Neural cell (in vitro differentiated cells): ENCODE results near the gene PRELP.

Source experiments
- EP300 ChIP-seq: fragments of 450-650 bp; conservative IDR thresholded peaks from 2 replicates; pipeline ENCODE4 v1.6.1; 2014; ENCODE audit warnings: antibody characterized with exemption, mild to moderate bottlenecking, moderate library complexity; ENCODE audit not compliant: poor library complexity, severe bottlenecking
- EZH2 ChIP-seq: fragments of 200-600, 300-800 bp; shearing (Covaris generic), sonication (generic); IDR thresholded peaks from 2 replicates; pipeline ENCODE4 v1.6.1; 2014; ENCODE audit warnings: antibody characterized with exemption, low read length, borderline replicate concordance, mild to moderate bottlenecking; ENCODE audit not compliant: insufficient read depth, poor library complexity, severe bottlenecking
- POLR2AphosphoS5 ChIP-seq: IDR thresholded peaks from 2 replicates; pipeline ENCODE4 v1.6.1; 2012
- SMC3 ChIP-seq: fragments of 450-650 bp; conservative IDR thresholded peaks from 2 replicates; pipeline ENCODE4 v1.6.1; 2014; ENCODE audit warnings: antibody characterized with exemption, mild to moderate bottlenecking, moderate library complexity; ENCODE audit not compliant: poor library complexity
- TAF1 ChIP-seq: IDR thresholded peaks from 2 replicates; pipeline ENCODE4 v1.6.1; 2012; ENCODE audit warnings: low read depth
- TF ChIP-seq, protein P1 (sequence below): fragments of 450-650 bp; IDR thresholded peaks from 2 replicates; pipeline ENCODE4 v1.5.1; 2014; ENCODE audit warnings: antibody characterized with exemption, mild to moderate bottlenecking, moderate library complexity; ENCODE audit not compliant: poor library complexity, severe bottlenecking
- TF ChIP-seq, protein P2 (sequence below): IDR thresholded peaks from 2 replicates; pipeline ENCODE4 v1.6.1; 2012; ENCODE audit warnings: borderline replicate concordance

DNA sequence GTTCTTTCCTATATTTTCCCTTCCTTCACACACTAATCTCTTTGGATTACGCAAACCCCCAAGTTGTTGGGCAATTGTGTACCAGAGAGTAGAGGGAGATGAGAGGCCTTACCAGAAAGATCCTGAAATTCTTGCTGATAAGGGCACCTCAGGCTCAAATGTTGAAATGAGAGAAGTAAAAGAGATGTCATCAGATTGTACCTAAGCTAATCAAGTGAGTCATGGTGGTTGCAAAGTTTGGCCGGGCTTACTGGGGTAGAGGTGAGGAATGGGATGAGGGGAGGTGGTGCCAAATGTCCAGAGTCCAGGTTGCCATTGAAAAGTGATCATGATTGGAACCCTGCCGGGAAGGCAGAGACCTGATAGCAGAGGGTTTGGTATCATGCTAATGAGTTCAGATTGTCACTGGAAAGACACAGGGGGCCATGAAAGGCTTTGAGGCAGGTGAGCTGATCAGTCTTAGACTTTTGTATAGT, 61.4 kb downstream of the PRELP start:
- TF ChIP-seq, protein P1, sequence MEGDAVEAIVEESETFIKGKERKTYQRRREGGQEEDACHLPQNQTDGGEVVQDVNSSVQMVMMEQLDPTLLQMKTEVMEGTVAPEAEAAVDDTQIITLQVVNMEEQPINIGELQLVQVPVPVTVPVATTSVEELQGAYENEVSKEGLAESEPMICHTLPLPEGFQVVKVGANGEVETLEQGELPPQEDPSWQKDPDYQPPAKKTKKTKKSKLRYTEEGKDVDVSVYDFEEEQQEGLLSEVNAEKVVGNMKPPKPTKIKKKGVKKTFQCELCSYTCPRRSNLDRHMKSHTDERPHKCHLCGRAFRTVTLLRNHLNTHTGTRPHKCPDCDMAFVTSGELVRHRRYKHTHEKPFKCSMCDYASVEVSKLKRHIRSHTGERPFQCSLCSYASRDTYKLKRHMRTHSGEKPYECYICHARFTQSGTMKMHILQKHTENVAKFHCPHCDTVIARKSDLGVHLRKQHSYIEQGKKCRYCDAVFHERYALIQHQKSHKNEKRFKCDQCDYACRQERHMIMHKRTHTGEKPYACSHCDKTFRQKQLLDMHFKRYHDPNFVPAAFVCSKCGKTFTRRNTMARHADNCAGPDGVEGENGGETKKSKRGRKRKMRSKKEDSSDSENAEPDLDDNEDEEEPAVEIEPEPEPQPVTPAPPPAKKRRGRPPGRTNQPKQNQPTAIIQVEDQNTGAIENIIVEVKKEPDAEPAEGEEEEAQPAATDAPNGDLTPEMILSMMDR: no peak
- TF ChIP-seq TAF1 (no peak), SMC3 (no peak), EZH2 (no peak), EP300 (no peak), POLR2AphosphoS5 (no peak)
- TF ChIP-seq, protein P2, sequence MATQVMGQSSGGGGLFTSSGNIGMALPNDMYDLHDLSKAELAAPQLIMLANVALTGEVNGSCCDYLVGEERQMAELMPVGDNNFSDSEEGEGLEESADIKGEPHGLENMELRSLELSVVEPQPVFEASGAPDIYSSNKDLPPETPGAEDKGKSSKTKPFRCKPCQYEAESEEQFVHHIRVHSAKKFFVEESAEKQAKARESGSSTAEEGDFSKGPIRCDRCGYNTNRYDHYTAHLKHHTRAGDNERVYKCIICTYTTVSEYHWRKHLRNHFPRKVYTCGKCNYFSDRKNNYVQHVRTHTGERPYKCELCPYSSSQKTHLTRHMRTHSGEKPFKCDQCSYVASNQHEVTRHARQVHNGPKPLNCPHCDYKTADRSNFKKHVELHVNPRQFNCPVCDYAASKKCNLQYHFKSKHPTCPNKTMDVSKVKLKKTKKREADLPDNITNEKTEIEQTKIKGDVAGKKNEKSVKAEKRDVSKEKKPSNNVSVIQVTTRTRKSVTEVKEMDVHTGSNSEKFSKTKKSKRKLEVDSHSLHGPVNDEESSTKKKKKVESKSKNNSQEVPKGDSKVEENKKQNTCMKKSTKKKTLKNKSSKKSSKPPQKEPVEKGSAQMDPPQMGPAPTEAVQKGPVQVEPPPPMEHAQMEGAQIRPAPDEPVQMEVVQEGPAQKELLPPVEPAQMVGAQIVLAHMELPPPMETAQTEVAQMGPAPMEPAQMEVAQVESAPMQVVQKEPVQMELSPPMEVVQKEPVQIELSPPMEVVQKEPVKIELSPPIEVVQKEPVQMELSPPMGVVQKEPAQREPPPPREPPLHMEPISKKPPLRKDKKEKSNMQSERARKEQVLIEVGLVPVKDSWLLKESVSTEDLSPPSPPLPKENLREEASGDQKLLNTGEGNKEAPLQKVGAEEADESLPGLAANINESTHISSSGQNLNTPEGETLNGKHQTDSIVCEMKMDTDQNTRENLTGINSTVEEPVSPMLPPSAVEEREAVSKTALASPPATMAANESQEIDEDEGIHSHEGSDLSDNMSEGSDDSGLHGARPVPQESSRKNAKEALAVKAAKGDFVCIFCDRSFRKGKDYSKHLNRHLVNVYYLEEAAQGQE: no peak
